HG03097 (cell line): ENCODE results near the gene CHN2.

Experiments
- ATAC-seq: cut with Tn5 transposase; IDR thresholded peaks from one replicate; pipeline ENCODE4 v1.9.1; 2021; ENCODE audit not compliant: unreplicated experiment, low FRiP score

The CHN2 gene

DNA sequence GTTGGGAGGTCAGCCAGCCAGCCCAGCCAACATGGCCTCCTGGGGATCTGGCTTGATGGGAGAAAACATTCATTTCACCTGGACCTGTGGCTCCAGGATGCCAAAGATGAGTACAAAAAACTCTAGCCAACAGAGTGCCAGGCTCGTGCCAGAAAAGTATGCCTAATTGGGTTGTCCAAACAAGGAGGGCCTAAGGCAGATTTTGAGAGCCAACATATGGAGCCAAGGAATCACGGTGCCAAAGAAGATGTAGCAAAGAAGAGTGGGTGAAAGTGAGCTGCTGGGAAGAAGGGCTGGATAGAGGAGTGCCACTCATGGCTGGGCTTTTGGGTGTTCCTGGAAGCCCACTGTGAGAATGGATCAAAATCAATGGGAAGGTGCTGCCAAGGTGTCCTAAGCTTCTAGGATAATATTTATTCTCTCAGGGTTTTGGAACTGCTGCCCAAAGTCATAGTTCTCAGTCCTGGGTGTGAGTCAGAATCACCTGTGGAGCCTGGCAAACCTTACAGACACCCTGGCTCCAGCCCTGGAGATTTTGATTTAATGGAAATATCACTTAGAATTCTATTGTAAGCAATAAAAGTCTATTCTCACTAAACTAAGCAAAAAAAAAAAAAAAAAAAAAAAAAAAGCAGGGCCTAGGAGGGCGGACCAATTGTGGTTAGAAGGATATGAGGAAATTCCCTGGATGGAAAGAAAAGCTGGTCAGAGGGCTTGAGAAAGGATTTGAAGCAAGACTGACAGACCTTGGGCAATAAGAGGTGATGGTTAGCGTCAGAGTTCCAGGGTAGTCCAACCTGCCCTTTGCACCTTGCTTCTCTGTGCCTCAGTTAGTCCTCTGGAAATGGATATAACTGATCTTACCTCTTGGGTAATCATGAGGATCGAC is 186.9 kb downstream of the CHN2 start:
- ATAC-seq, result no peak

DNA sequence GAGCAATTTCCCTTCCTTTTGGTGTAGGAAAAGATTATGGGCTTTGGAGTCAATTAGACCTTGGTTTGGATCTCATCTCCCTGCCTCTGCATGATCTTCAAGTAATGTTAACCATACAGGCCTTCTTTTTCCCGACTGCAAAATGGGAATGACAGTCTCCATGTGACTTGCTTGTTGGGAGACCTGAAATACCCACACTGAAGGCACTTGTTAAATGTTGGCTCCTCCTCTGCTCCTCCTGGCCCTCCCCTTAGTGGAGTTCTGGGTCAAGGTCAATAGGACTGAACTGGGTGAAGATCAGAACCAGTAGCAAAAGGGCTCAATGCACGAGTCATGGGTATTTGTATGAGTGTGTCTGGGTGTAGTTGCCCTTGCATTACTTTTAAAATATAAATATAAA is 189.7 kb downstream of the CHN2 start:
- ATAC-seq, result no peak

DNA sequence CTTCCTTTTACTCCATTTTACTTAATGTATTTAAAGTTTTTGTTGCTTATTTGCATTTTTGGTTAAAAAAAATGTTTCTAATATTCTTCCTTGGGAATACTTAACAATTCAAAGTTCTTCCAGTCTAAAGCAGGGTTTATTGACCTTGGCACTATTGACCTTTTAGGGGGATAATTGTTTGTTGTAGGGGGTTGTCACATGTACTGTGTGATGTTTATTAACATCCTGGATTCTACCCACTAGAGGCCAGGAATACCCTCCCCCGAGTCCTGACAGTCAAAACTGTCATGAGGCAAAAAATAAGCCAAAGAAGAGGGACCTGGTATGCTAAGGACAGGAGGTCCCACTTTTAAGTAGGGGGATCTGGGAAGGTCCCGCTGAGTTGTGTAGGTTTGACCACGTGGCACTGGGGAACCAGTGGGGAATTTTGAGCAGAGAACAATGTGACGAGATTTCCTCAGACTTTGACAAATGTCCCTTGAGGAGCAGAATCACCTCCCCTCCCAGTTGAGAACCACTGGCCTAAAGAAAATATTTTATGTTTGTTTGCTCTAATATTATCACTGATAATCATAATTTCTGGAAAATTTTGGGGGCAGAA is 190.7 kb downstream of the CHN2 start:
- ATAC-seq, result no peak

DNA sequence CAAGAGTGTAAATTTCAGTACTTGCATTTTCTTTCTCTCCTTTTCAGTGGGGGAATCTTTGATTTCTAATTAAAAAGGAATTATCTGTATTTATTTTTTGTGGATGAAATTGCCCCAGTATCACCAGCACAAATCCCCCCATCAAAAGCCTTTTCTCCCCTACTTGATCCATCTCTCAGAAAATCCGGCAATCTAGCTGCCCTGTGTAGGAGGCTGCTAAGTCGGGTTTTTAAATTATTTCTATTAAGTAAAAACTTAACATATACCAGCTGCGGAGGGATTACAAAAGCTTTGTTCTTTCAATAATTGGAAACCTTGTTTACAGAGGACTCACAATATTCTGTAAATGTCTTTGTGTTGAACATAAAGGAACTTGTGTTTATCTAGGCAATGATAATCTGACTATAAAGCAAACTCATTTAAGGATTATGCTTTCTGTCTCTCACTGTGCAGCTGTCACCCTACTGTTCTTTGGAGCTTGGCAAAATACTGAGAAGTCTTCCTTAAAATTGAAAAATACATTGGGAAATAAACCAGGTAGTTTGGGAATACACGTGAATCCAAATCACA is 191.7 kb downstream of the CHN2 start:
- no peak for ATAC-seq

DNA sequence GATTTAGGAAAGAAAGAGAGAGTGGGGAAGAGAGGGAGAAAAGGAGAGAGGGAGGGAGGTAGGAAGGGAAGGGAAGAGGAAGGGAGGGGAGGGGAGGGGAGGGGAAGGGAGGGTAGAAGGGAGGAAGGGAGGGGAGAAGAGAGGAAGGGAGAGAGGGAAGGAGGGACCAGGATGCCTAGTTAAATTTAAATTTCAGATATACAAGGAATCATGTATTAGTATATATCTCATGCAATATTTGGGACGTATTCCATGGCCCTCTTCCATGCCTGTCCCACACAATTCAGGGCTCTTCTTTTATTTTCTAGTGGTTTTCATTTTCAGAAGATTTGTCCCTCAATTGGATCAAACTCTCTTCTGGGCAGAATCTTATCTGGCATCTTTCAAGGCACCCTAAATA is 196.7 kb downstream of the CHN2 start:
- ATAC-seq, result no peak

DNA sequence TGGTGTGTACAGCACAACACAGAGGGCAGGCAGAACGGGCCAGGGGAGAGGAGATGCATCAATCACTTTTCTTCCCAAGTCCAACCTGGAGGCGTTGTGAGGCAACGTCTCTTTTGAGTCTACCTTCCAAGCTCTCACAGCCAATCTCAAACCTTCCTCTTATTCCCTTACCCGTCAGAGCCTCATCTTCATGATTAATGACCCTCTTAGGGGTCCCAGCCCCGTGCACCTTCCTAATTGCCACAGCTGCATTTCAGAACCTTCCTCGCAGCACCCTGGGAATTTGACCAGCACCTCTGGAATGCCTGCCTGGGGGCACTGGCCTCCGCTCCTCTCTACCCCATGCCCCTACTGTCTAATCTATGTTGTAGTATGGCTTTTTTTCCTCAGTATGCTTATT is 199.7 kb downstream of the CHN2 start:
- no peak for ATAC-seq

DNA sequence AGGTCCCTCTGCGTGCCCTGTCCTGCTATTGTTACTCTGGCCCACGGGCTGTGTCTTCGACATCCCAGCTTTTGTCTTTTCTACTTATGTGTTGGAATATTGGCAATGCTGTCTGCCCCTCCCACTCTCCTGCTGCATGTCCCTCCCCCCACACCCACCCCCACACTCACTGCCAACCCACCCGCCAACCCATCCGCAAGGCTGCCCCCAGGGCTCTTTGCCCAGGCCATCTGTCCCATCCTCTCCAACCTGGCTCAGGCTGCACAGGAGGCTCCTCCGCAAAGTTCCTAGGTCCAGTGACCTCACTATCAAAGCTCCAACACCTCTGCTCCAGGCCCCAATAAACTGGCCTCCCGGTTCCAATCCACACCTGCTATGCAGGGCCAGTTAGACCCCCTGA is 202.0 kb downstream of the CHN2 start:
- ATAC-seq, result no peak

DNA sequence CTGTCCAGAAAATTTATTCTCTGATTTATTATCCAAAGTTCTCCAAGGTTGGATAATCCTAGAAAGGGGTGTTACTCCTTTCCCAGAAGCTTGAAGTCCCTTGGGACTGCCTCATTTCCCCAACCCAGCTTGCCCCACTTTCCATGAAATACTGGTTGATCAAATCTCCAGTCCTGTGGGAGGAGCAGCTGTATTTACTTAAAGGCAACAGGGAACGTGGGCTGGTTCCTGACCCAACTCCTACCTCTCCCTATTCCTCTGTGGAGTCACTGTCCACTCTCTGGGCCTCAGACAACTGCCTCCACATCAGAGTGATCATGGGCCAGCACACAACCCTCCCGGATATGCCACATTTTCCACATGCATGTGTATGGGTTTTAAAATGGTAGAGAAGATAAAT is 202.8 kb downstream of the CHN2 start:
- ATAC-seq, result no peak

DNA sequence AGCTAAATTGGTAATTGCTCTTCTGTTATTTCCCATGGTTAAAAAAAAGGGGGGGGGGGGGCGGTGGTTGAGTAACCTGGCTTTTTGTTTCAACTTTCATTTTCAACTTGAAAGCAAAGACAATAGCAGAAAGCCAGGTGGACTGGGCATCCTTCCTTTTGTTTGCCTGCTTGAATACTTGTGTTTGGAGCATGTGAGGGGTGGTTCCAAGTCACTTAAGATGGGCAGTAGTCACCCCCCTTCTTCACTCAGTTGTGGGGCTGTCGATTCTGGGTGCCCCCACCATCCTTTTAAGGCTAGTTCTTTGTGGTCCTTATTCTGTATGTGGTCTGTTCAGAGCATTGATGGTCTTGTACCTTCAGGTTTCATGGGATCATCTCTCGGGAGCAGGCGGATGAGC is 203.4 kb downstream of the CHN2 start:
- no peak for ATAC-seq

DNA sequence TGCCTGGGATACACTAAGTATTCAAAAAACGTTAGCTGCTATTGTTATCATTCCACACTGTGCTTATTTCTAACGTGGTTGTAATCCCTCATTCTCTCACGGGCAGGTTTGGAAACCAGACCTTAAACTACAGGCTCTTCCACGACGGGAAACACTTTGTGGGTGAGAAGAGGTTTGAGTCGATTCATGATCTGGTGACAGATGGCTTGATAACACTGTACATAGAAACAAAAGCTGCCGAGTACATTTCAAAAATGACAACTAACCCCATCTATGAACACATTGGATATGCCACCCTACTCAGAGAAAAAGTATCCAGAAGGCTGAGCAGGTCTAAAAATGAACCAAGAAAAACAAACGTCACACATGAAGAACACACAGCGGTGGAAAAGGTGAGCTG is 205.9 kb downstream of the CHN2 start:
- no peak for ATAC-seq

DNA sequence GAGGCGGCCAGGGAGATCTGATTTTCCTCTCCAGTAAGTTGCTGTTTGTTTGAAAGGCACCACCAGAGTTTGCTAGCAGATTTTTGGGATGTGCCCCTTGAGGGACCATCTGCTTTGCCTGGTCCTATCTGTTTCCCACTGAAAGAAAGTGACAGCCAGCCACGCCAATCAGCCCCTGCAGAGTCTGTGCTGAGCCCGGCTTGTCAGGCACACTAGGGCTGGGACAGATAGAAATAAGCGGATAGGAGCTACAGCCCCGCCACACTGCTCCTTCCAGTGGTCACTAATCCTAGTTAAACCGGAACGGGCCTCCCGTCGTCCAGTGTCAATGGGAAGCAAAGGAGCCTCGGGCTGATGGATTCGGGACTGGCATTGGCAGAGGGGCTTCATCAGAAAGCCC is 207.2 kb downstream of the CHN2 start:
- no peak for ATAC-seq

DNA sequence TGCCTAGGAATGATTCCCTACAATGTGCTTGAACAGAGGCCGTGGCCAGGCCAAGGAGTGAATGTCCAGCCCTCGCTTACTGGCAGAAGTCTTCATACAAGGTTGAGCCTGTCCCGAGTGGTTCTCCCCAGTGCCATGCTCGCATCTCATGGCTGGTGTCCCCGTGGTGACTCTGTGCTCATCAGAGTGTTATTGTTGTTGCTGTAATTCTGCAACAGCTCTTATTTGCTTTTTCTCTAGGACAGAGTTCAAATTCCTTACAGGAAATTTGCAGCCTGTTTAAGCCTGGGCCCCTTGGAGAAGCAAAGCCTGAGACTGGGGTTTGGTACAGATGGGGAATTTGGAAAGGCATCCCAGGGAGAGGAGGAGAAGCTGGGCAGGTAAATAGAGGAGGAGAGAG is 211.3 kb downstream of the CHN2 start:
- ATAC-seq, result no peak

DNA sequence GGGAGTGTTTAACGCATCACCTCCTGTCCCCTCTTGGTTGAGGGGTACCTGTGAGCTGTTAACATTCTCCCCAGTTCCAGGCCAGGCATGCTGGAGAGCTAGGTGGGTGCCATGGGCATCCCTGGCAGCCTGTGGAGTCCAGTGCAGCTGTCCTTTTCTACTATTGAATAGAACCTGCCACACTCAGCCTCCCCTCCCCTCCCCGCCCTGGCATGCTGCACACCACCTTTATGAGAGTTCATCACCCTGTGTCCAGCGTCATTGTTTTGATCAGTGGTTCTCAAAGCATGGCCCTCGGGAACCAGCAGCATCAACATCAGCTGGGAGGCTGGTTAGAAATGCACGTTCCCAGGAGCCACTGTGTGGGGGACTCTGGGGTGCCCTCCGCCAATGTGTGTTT is 211.8 kb downstream of the CHN2 start:
- no peak for ATAC-seq

DNA sequence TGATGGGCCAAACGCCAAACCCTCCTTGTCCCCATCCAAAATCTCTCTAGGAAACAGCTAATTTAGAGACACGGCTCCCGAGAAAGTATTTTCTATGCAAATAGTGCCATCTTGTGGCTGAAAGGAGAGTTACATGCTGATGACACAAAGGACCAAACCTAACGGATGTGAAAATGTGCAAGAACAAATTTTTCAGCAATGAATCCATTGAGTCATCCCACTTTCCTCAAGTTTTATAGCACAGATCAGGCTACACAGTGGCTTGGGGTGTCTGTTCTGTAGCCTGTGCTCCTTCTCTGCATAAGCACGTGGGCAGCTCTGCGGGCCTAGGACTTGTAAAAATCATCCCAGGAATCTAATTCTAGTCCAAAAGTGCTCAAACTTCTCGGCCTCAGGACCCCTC is 214.3 kb downstream of the CHN2 start:
- ATAC-seq, result no peak

DNA sequence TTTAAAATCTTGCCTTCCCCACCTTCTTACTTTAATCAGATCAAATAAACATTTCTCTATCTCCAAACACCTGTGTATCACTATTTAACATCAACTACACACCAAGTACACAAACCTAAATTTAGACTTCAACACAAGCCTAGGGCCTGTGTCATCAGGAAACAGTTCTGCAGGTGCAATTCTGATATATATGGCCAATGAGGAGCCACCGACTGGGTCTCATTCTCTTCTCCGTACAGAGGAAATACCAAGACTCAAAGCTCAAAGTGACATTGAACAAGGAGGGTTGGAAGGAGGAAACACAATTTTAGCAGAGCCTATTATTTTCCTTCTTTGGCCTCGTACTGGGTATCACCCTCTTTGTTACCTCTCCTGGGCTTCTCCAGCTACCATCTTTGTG is 216.4 kb downstream of the CHN2 start:
- ATAC-seq, result no peak

DNA sequence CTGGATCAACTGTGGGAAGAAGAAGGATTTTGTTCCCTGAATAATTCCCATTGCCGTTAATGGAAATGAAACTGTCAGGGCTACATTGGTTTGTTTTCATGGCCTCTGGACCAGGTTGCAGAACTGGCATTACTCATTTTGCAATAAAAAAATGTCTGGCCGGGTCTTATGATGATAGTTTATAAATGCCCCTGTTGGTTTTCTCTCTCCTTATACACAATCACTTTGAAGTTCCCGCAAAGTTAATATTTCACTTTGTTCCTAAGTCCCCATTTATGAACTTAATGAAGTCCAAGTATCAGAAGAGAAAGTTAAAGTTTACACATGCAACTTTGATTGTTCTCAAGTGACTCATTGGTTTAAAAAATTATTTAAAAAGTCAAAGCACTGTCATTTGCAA is 218.3 kb downstream of the CHN2 start:
- no peak for ATAC-seq

DNA sequence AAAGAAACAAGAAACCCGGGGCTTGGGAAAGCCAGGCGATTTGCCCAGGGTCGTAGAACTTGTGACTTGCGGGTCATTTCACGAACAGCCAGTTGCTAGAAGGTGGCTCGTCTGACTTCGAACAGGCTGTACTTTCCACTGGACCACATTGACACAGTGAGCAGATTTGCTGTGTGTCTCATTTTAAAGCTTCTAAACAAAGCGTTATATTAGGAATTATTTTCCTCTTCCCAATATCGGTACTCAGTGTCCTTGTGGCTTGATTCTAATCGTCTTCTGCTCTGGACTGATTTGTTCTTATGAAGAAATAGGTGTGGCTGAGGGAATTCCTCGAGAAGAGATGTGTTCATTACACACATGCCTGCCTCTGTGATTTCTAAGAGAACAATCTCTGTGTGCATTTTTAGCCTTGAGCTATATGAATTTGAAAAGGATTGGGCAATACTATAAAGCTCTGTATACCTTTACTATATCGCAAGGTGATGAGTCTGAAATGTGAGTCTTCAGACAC is 219.1 kb downstream of the CHN2 start:
- ATAC-seq, result no peak

DNA sequence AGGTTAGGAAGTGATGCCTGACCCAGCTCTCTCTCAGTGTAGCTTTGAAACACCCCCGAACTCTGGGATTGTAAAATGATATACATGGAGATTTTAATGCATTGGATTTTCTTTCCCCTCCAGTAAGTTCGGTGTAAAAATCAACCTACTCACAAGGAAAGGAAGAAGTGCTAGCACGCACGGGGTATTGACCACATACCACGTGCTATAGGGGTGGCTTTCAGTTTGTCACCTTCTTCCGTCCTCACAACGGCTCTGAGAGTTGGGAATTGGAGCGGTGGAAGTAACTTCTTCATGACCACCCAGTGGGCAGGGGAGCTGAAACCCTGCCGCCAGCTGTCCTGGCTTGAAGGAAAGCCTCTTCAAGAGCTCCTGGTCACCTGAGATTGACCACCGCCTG is 219.6 kb downstream of the CHN2 start:
- no peak for ATAC-seq

DNA sequence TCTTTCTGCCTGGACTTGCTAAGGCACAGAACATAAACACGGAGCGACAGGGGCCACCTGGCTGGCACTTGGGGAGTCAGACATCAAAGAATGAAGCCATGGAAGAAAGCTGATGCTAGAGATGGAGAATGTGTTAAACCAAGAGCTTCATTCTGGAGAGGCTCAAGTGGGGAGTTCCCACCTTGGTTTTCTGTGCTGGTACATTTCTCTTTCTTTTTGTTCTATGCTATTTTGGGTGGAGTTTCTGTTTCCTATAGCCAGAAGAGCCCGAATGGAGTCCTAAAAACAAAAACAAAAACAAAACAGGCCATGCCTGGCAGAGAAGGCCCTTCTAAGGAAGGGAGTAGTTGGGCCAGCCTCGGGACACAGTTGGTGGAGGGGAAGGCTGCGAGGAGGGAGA is 220.6 kb downstream of the CHN2 start:
- ATAC-seq, result no peak

DNA sequence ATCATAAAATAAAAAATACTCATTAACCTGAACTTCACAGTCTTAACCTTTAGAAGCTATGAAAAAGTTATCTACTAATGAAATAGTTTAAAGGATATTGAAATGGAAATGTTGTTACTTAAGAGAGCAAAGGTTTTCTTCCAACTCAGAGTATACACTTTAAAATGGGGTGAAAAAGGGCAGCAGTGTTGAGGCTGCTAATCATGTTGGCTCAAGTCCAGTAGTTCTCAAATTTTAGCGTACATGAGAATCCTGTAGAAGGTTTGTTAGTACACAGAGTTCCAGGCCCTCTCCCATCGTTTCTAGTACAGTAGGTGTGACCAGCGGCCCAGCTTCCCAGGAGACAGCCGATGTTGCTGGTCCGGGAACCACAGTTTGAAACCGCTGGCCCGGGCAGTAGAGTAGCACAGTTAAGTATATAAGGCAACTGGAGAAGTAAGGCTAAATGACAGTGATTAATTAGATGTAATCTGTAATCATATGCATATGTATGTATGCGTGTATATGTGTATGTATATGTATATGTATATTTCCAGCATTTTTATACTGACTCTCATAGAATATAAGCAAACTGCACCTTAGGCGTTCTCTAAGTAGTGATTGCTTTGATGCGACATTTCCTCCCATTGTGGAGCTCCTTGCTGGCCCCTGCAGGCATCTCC is 221.8 kb downstream of the CHN2 start:
- ATAC-seq, result no peak

DNA sequence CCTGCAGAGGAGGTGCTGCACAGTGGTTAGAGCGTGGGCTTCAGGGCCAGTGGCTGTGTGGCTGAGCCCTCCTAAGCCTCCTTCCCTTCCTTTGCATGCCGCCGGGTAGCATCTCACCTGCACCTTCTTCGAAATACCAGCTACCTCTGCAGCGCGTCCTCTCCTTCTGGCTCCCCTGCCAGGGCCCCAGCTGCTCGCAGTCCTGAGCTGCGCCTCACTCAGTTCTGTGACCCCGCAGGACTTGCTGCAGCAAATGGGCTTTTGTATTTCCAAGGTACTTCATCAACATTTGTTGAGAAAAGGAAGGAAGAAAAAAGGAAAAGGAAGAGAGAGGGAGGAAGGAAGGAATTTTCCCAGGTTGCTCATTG is 222.3 kb downstream of the CHN2 start:
- no peak for ATAC-seq
